HG02571 (cell line): ENCODE results near the gene UGT1A10.
"Not testable (repeated sequence)": the region's sequence is repeated elsewhere in the genome, so short reads cannot be mapped to it uniquely, and the experiment has no call there.

Source experiments
- ATAC-seq: cut with Tn5 transposase; IDR thresholded peaks from one replicate; pipeline ENCODE4 v1.9.1; 2021; ENCODE audit warnings: mild to moderate bottlenecking, moderate library complexity; ENCODE audit not compliant: unreplicated experiment

UGT1A10 gene

DNA sequence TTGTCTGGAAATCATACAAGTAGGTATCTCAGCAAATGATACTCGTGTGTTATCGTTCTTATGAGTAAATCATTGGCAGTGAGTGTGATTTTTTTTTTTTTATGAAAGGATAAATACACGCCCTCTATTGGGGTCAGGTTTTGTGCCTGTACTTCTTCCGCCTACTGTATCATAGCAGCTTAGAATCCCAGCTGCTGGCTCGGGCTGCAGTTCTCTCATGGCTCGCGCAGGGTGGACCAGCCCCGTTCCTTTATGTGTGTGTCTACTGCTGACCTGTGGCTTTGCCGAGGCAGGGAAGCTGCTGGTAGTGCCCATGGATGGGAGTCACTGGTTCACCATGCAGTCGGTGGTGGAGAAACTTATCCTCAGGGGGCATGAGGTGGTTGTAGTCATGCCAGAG lies at the start of gene UGT1A10:
Gene UGT1A10, plus strand, starts transcription at position 143 of the 400 bp plus-strand sequence. Its CDS starts 75 bp downstream, at position 218.
- ATAC-seq, result not testable (repeated sequence)

DNA sequence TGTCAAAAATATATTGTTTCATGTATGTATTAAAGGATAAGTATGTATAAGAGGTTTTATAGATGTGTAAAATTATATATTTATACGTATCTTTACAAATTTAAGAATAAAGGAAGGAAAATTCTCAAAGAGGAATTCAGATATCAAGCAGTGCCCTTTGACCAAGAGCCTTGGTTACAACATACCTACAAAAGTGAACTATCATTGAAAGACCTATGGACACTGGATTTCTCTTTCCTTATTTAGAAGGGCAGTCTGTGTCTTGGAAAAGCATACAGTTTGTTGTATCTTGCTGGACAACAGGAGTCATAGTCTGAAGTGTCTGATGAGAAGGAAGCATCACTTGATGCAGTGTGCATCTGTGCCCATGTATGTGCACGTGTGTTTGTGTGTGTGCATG lies 47.8 kb upstream of the UGT1A10 start:
- no peak for ATAC-seq

DNA sequence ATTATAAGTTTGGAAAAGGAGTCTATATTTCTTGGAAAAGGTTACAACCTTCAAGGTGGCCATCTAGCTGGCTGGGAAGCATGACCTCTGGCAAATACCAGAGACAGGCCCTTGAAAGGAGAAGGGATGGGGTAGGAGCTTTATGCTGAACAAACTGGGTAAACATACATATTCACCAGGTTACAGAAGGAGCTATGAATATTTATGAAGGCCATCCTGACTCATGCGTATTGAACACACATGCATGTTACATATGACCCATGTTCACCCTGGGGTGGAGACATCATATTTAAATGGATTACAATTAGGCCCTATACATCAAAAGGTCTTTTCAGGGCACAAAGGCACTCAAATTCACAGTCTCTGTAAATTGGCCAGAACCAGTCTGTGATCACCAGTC lies 43.5 kb upstream of the UGT1A10 start:
- not testable (repeated sequence) for ATAC-seq

DNA sequence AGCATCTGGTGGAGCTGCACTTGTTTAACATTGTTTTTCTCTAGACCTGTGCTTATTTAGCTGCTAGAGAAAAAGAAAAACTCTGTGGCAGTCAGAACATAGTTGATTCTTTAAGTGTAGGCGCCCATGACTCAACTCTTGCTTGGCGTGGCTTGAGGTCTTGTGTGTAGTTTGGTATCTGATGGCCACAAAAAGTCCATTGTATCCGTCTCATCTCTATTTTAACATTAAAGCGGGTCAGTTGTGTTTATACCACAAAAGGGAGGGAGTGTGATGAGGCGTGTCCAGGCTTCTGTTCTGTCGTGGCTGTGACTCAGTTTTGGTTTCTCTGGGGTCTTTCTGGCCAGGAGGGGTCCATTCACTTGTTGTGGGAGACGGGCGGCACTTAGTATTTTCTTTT lies 43.0 kb upstream of the UGT1A10 start:
- ATAC-seq, result no peak

DNA sequence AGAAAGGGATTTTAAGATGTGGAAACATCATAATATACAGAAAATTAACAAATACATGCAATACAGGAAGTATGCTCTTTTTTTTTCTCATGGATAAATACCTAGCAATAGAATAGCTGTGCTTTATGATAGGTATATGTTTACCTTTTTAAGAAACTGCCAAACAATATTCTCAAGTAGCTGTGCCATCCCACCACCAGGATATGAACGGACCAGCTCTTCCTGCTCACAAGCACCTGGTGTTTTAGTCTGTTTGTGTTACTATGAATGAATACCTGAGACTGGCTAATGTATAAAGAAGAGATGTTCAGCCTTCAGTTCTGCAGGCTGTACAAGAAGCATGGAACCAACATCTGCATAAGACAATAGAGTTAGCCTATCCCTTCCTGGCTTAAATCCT lies 38.7 kb upstream of the UGT1A10 start:
- no peak for ATAC-seq

DNA sequence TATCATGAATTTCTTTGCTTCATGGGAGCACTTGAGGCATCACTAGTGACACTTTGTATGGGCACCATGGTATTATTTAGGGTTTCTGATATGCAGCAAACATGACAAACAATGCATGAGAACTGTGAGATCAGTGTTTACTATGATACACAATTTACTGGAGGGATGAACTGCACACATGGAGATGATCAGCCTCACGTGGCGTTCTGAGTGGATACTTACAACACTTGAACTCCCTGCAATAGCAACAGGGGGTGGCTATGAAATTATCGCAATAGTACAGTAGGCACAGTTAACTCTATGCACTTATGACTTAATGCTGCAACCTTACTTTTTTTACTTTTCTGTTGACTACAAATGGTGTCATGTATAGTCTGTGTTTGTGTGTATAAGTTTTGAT lies 37.3 kb upstream of the UGT1A10 start:
- ATAC-seq, result no peak

DNA sequence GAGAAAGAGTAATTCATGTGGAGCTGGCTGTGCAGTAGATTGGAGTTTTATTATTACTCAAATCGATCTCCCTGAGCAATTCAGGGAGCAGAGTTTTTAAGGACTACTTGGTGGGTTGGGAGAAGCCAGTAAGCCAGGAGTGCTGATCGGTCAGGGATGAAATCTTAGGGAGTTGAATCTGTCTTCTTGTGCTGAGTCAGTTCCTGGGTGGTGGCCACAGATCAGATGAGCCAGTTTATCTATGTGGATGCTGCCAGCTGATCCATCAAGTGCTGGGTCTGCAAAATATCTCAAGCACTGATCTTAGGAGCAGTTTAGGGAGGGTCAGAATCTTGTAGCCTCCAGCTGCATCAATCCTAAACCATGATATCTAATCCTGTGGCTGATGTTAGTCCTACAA lies 35.9 kb upstream of the UGT1A10 start:
- ATAC-seq, result no peak

DNA sequence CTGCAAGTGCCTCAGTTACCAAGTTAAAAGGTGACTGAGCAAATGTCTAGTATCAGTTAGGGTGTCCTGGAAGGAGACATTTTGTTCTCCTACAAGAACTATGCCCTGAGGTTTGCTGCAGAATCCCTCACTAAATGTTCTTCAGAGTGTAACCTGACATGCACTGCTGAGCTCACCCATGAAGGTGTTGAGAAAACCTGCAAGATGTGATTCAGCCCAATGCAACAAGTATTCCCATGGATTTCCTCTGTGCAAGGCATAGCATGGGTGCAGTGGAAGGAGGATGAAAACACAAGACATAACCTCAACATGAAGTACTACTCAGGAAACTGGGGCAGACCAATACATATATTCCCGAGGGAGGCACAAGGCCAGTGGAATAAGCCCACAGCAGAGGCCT lies 34.2 kb upstream of the UGT1A10 start:
- ATAC-seq, result no peak

DNA sequence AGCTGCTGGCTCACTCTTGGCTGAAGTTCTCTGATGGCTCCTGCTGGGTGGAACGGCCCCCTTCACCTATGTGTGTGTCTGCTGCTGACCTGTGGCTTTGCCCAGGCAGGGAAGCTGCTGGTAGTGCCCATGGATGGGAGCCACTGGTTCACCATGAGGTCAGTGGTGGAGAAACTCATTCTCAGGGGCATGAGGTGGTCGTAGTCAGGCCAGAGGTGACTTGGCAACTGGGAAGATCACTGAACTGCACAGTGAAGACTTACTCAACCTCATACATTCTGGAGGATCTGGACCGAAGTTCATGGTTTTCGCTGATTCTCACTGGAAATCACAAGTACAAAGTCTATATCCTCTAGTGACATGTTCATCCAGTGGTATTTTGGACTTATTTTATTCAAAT lies 32.7 kb upstream of the UGT1A10 start:
- no peak for ATAC-seq

DNA sequence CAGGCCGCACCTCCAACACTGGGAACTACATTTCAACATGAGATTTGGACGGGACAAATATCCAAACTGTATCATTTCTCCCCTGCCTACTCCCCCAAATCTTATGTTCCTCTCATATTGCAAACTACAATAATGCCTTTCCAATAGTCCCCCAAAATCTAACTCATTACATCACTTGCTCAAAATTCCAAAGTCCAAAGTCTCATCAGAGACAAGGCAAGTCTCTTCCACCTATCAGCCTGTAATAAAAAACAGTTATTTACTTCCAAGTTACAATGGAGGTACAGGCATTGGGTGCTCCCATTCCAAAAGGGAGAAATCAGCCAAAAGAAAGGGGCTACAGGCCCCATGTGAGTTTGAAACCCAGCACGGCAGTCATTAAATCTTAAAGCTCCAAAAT lies 31.4 kb upstream of the UGT1A10 start:
- no peak for ATAC-seq

DNA sequence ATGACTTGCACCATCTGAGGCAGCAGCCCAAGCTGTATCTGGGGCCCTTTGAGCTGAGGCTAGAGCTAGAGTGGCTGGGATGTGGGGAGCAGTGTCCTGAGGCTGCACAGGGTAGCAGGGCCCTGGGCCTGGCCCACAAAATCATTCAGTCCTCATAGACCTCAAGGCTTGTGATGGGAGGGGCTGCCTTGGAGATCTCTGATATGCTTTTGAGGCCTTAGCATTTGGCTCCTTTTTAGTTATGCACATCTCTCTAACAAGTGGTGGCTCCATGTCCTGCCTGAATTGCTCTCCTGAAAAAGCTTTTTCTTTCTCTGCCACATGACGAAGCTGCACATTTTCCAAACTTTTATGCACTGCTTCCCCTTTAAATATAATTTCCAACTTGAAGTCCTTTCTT lies 30.6 kb upstream of the UGT1A10 start:
- no peak for ATAC-seq

DNA sequence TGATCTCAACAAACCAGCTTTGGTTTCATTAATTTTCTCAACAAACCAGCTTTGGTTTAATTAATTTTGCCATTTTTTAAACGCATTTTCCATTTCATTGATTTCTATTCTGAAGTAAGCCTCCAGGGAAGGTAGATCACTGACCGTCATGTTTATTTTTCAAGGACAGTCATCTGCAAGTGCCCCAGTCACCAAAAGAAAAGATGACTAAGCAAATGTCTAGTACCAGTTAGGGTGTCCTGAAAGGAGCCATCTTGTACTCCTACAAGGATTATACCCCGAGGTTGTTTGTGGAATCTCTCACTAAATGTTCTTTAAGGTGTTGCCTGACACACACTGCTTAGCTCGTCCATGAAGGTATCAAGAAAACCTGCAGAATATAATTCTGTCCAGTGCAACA lies 25.0 kb upstream of the UGT1A10 start:
- ATAC-seq, result no peak

DNA sequence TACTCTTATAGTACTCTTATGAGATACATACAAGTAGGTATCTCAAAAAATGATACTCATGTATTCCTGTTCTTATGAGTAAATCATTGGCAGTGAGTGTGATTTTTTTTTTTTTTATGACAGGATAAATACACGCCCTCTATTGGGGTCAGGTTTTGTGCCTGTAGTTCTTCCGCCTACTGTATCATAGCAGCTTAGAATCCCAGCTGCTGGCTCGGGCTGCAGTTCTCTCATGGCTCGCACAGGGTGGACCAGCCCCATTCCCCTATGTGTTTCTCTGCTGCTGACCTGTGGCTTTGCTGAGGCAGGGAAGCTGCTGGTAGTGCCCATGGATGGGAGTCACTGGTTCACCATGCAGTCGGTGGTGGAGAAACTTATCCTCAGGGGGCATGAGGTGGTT lies 18.8 kb upstream of the UGT1A10 start, which contains the start of gene UGT1A8:
Gene UGT1A8, plus strand, starts transcription at position 158 of the 400 bp plus-strand sequence. Its CDS starts 75 bp downstream, at position 233.
- ATAC-seq, result not testable (repeated sequence)

DNA sequence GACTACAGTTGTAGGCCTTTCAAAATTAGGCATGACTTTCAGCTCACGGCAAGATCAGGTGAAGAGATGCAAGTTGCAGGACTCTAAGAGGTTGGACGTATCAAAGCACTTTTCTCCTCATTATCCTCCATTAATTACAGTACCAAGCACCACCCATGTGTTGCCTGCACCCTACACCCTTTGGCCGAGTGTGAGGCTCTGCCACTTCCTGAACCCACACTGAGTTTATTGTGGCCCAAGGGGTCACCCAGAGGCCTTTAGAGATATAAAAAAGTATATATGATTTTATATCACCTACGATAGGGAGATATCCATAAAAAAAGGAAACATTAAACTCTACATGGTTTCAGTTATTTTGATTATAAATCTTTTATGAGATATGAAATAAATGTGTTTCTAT lies 16.0 kb upstream of the UGT1A10 start:
- no peak for ATAC-seq

DNA sequence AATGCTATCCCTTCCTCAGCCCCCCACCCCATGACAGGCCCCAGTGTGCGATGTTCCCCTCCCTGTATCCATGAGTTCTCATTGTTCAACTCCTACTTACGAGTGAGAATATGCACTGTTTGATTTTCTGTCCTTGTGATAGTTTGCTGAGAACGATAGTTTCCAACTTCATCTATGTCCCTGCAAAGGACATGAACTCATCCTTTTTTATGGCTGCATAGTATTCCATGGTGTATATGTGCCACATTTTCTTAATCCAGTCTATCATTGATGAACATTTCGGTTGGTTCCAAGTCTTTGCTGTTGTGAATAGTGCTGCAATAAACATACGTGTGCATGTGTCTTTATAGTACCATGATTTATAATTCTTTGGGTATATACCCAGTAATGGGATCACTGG lies 14.4 kb upstream of the UGT1A10 start:
- not testable (repeated sequence) for ATAC-seq

DNA sequence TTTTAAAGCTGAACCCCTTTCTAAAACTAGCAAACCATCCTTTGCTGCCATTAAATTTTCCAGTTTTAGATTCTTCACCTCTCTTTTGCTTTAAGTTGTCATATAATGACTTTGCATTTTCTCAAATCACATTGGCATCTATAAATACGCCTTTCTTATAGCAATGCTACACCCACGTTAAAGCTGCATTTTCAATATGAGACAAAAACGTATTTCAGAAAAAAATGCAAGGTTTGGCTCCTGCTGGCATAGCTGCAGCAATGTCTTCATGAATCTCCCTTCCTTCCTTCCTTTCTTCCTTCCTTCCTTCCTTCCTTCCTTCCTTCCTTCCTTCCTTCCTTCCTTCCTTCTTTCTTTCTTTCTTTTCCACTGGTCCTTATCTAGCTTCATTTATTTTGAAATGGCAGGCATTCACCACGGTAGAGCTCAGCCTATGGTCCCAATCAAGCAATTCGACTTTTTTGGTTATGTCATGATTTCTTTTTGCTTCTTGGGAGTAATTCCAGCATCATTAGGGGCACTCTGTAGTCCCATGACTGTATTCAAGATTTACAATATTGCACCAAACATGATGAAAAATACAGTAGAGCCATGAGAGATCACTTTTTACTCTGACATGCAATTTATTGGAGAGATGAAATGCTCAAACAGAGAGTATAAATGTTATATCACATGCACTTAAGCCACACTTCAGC lies 8.8 kb upstream of the UGT1A10 start:
- ATAC-seq, result no peak

DNA sequence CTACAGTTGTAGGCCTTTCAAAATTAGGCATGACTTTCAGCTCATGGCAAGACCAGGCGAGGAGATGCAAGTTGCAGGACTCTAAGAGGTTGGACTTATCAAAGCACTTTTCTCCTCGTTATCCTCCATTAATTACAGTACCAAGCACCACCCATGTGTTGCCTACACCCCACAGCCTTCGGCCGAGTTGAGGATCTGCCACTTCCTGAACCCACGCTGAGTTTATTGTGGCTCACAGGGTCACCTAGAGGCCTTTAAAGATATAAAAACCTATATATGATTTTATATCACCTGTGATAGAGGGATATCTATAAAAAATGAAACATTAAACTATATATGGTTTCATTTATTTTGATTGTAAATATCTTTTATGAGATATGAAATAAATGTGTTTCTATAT lies 2.6 kb downstream of the UGT1A10 start:
- no peak for ATAC-seq

DNA sequence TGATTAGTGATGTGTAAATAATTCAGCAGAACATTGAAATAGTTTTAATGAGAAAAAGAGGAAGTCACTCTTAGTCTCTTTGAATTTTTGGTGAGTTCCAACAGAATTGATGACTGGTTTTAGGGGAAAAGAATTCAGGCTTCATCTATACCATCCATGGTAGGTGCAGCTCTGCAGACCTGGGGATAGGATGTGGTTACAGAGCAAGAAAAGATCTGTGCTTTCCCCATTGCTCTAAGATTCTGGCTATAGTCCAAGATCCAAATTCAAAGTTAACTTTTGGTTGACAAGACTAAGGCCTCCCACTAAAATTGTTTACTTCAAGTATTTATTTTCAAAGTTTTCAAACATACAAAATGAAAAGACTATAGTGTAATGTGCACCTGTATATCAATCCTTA lies 3.6 kb downstream of the UGT1A10 start:
- ATAC-seq, result no peak

DNA sequence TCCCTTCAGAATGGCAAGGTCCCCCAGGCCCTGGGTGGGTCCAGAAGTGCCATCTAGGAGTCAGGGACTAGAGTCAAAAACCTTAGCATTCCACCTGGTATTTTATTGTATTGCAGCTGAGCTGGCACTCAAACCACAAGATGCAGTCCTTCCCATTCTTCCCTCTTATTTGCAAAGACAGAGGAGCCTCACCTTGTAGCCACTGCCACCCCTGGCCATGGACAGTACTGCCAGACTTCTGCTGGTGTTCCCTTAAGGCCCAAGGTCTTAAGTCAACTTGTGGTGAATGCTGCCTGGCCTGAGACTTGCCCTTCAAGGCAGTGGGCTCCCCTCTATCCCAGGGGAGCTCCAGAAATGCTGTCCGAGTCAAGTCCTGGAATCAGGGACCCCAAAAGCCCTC lies 6.9 kb downstream of the UGT1A10 start:
- ATAC-seq, result no peak

DNA sequence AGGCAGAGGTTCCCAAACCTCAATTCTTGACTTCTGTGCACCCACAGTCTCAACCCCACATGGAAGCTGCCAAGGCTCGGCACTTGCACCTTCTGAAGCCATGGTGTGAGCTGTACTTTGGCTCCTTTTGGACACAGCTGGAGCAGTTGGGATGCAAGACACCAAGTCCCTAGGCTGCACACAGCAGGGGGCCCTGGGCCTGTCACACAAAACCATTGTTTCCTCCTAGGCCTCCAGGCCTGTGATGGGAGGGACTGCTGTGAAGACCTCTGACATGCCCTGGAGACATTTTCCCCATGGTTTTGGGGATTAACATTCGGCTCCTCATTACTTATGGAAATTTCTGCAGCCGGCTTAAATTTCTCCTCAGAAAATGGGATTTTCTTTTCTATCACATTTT lies 9.8 kb downstream of the UGT1A10 start:
- not testable (repeated sequence) for ATAC-seq

DNA sequence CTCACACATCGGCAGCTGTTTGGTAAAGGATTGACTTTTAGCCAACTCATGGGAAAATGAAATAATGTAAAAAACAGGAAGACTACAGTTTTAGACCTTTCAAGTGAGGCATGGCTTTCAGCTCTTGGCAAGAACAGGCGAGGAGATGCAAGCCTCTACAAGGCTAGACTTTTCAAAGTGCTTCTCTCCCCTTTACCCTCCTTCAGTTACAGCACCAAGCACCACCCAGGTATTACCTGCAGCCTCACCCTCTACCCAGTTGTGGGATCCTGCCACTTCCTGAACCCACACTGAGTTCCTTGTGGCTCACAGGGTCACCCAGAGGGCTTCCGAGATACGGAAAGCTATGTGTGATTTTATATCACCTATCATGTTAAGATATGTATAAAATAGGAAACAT lies 14.7 kb downstream of the UGT1A10 start:
- no peak for ATAC-seq

DNA sequence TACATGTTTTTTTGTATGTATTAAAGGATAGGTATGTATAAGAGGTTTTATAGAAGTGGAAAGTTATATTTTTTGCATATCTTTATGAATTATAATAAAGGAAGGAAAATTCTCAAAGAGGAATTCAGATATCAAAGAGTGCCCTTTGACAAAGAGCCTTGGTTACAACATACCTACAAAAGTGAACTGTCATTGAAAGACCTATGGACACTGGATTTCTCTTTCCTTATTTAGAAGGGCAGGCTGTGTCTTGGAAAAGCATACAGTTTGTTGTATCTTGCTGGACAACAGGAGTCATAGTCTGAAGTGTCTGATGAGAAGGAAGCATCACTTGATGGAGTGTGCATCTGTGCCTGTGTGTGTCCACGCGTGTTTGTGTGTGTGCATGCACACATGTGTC lies 15.2 kb downstream of the UGT1A10 start:
- no peak for ATAC-seq

DNA sequence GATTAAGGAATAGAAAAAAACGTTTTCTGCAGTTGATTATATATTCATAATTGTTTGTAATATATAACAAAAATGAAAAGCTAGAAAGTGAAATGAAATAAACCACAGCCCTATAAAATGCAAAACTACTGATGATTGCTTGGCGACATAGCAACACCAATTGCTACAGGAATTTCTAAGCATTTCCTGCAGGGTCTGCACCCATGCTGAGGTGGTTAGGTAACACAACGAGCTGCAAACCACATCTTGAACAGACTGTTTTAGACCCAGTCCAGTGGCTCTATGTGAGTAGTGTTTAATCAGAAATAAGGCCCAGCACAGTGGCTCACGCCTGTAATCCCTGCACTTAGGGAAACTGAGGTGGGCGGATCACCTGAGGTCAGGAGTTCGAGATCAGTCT lies 18.3 kb downstream of the UGT1A10 start:
- ATAC-seq, result no peak
